ENCODE data around the gene NR2F6.

NR2F6 gene

DNA sequence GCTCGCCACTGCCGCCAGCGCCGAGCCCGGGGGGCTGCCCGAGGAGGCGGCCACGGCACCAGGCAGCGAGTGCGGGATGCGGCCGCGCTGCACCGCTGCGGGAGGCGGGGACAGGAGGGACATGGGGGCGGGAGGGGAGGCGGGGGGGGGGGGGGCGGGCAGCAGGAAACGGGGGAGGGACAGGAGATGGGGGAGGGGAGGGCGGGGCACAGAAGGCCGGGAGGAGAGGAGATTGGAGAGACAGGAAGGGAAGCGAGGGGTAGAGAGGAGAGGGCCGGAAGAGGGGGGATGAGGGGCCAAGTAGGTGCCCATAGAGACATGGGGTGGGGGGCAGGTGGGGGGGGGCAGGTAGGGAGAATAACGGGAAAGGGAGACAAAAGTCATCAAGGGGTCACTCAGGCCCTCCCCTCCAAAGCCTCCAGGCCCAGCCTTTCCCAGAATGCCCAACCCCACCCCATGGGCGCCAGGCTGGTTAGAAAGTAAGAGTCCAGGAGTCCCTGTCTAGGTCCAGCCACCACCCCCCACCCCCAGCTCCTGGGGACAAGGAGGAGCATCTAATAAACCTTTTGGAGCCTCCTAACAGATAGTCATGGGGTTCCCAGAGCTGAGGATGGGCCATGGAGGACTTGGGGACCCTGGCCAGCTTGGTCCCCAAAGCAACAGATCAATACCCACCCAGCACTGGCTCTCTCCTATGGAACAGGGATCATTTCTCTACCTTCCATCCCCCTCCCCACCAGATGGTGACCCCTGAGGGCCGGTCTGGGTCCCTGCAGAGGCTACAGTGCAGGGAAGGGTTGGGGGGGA lies 9.5 kb downstream of the NR2F6 start:
- H3K27ac Mint-ChIP-seq = no peak overlapping the region
- H3K27me3 Mint-ChIP-seq = no peaks in the 10 kb centered on the region

DNA sequence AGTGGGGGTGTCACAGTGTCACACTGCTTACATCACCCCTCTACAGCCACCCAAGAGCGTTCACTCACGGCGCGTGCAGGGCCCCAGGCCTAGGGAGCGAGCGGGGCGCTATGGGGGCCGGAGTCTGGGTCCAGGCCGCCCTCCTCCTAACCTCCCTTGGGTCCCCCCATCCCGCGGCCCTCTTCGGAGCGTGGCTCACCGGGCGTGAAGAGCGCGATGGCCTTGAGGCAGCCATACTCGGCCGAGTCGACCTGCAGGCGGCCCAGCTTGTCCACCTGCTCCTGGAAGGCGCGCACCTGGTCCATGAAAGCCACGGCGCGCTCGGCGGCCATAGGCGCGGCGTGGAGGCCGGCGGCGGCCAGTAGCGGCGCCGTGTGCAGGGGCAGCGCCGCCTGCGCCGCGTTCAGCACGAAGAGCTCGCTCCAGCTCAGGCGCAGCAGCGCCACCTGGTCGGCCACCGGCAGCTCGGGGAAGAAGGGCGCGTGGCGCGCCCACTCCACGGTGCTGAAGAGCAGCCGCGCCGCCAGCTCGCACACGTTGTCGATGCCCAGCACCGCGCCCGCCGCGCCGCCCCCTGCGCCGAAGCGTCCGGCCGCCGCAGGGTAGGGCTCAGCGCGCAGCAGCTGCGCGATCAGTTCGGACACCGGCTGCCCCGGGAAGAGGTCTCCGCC lies 10.3 kb downstream of the NR2F6 start:
- H3K27ac Mint-ChIP-seq = peak overlapping the region; percentile 68
- H3K27me3 Mint-ChIP-seq = no peaks in the 10 kb centered on the region
- peaks cover 3% of the 10 kb centered on the region for H3K36me3 Mint-ChIP-seq (ENCODE audit: low read depth)
- H3K4me1 Mint-ChIP-seq (ENCODE audit: low read depth) = peaks cover 9% of the 10 kb centered on the region
- H3K9me3 Mint-ChIP-seq = no peaks in the 10 kb centered on the region
- H3K4me3 Mint-ChIP-seq = peak overlapping the region; percentile 82

More for the DNA sequence above, 9.5 kb downstream of the NR2F6 start:
- H3K9me3 Mint-ChIP-seq = no peaks in the 10 kb centered on the region
- peaks cover 9% of the 10 kb centered on the region for H3K4me1 Mint-ChIP-seq (ENCODE audit: low read depth)
- peaks cover 3% of the 10 kb centered on the region for H3K36me3 Mint-ChIP-seq (ENCODE audit: low read depth)
- peak overlapping the region; percentile 82 for H3K4me3 Mint-ChIP-seq

DNA sequence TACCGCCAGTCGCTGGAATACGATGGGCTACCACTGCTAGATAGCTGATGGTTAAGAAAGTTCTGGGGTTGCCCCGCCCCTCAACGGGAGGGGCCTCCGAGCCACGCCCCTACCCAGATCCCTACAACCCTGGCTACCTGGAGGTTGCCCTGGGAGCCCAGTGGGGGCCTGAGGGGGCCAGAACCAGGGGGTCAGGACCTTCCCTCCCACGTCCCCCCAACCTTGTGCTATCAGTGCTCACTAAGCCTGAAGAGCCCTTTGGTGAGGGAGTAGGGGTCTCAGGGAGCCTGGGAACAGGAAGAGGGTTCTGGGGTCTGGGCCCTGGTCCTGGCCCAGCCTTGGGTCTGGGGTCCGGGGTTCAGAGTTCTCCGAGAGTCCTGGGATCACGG lies 10.8 kb downstream of the NR2F6 start:
- H3K4me1 Mint-ChIP-seq (ENCODE audit: low read depth) = peaks cover 9% of the 10 kb centered on the region
- H3K27ac Mint-ChIP-seq = peak overlapping the region; percentile 68
- no peaks in the 10 kb centered on the region for H3K27me3 Mint-ChIP-seq
- H3K36me3 Mint-ChIP-seq (ENCODE audit: low read depth) = peaks cover 3% of the 10 kb centered on the region
- H3K9me3 Mint-ChIP-seq = no peaks in the 10 kb centered on the region
- H3K4me3 Mint-ChIP-seq = peak overlapping the region; percentile 82

DNA sequence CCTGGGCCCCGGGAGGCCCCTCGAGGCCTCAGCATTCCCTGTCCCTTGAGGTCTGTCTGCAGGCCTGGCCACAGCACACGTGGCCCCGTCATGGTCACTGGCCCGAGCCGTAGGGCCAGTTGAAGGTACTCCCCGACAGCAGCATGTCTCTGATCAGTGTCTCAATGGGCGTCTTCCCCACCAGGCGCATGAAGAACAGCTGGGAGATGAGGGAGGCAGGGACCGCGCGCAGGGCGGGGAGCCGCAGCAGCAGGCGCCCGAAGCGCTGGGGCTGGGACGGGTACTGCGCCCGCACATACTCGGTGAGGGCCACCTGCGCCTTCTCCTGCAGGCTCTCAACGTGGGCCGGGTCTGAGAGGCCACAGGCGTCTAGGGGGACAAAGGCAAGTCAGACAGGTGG lies 13.5 kb downstream of the NR2F6 start:
- H3K4me1 Mint-ChIP-seq (ENCODE audit: low read depth) = peaks cover 10% of the 10 kb centered on the region
- H3K36me3 Mint-ChIP-seq (ENCODE audit: low read depth) = peaks cover 3% of the 10 kb centered on the region
- H3K4me3 Mint-ChIP-seq = no peak overlapping the region
- H3K9me3 Mint-ChIP-seq = no peaks in the 10 kb centered on the region
- H3K27me3 Mint-ChIP-seq = no peaks in the 10 kb centered on the region
- H3K27ac Mint-ChIP-seq = no peak overlapping the region

DNA sequence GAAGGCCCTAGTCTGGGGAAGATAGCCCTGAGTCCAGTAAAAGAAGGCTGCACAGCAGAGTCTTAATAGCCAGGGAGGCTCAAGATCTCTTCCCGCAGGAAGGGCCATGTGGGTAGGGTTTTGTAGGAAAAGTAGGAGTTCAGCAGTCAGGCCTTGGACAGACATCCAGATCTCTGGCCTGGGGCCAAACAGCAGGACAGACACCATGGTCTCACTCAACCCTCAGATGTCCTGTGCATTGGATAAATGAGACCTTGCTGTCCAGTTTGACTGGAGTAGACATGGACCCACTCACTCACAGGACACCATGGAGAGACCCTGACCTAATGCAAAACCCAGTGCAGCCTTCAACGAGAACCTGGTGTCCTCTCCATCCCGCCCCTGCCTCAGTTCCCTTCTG lies 15.8 kb downstream of the NR2F6 start:
- Mint-ChIP-seq H3K36me3 (ENCODE audit: low read depth) (peaks cover 3% of the 10 kb centered on the region), H3K4me1 (ENCODE audit: low read depth) (peaks cover 14% of the 10 kb centered on the region), H3K9me3 (no peaks in the 10 kb centered on the region), H3K27ac (no peak overlapping the region), H3K27me3 (no peaks in the 10 kb centered on the region), H3K4me3 (no peak overlapping the region)

DNA sequence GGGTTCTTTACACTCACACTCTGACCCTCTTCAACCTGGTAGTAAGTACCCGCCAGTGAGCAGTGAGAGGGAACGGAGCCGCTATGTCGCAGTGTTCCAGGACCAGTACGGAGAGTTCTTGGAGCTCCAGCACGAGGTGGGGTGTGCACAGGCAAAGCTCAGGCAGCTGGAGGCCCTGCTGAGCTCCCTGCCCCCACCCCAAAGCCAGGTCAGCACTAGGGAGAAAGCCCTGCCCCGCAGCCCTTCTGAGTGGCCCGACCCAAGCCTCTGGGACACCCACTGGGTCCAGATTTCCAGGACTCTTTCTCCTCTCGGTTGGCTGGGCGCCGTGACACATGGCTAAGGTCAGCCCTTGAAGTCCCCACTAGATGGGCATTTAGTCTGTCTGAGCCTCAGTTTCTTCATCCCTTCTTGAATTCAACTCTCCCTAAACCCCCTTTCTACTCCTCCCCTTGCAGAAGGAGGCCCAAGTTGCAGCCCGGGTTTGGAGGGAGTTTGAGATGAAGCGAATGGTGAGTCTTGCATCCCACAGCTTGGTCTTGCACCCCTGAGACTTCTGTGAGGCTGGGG lies 17.8 kb downstream of the NR2F6 start:
- Mint-ChIP-seq H3K4me3 (peak overlapping the region; percentile 91), H3K36me3 (ENCODE audit: low read depth) (peaks cover 3% of the 10 kb centered on the region), H3K9me3 (no peaks in the 10 kb centered on the region), H3K4me1 (ENCODE audit: low read depth) (peaks cover 5% of the 10 kb centered on the region), H3K27ac (no peak overlapping the region), H3K27me3 (no peaks in the 10 kb centered on the region)

DNA sequence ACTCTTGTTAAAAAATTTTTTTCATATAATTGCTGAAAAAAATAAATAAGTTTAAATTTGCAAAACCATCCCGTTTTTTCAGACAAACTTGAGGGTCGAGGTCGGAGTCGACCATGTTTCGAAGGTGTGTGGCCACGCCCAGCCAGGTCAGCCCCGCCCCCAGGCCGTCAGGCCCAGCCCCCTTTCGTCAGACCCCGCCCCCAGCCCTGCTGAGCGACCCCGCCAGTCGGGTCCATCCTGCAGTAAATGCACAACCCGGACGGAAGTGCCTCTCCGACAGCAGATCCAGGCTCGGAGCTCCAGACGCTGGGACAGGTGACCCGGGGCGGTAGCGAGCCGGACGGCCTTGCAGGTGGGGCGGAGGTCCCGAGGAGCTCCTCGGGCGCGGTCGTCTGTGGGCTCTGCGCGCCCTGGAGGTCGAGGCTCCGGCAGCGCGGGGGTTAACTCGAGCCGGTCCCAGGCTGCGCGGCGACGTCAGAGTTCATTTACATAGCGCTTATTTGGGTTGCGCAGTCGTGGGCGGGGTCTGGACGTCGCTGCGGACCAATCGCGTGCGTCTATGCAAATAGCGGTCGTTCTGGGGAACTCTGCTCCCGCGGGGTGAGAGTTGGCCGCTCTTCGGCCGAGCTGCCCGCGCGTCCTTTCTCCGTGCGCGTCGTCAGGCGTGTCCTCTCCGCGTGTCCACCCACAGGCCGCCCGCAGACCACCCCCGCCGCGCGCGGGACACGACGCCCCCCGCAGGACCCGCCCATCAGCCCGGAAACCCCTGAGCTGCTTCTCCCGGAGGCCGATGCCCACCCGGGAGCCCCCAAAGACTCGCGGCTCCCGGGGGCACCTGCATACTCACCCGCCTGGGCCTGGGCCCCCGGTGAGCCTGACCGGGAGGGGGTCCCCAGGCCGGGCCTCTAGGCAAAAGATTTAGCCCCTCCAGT lies 19.5 kb downstream of the NR2F6 start, which contains the start of gene OCEL1:
OCEL1 (plus strand) TSS at position 225 of the 932 bp plus-strand sequence; CDS start at position 247, 22 bp downstream.
- Mint-ChIP-seq H3K9me3 (no peaks in the 10 kb centered on the region), H3K4me1 (ENCODE audit: low read depth) (peaks cover 5% of the 10 kb centered on the region), H3K36me3 (ENCODE audit: low read depth) (no peaks in the 10 kb centered on the region)

DNA sequence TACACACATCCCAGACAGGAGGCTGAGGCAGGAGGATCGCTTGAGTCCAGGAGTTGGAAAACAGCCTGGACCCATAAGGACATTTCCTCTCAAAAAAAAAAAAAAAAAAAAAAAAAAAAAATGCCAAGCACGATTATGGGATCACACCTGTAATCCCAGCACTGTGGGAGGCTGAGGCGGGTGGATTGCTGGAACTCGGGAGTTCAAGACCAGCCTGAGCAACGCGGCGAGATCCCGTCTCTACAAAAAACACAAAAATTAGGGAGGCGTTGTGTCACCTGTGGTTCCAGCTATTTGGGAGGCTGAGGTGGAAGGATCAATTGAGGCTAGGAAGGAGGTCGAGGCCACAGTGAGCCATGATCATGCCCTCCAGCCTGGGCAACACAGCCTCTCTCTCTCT lies 20.7 kb downstream of the NR2F6 start:
- no peaks in the 10 kb centered on the region for H3K36me3 Mint-ChIP-seq (ENCODE audit: low read depth)
- H3K27ac Mint-ChIP-seq = no peak overlapping the region
- peak overlapping the region; percentile 37 for H3K4me3 Mint-ChIP-seq
- no peaks in the 10 kb centered on the region for H3K9me3 Mint-ChIP-seq
- peaks cover 5% of the 10 kb centered on the region for H3K4me1 Mint-ChIP-seq (ENCODE audit: low read depth)
- no peaks in the 10 kb centered on the region for H3K27me3 Mint-ChIP-seq

More for the DNA sequence above, 19.5 kb downstream of the NR2F6 start, which contains the start of gene OCEL1:
- H3K27ac Mint-ChIP-seq = peak within 1 kb of the TSS; percentile 89
- H3K4me3 Mint-ChIP-seq = peak within 1 kb of the TSS; percentile 91
- H3K27me3 Mint-ChIP-seq = no peaks in the 10 kb centered on the region

DNA sequence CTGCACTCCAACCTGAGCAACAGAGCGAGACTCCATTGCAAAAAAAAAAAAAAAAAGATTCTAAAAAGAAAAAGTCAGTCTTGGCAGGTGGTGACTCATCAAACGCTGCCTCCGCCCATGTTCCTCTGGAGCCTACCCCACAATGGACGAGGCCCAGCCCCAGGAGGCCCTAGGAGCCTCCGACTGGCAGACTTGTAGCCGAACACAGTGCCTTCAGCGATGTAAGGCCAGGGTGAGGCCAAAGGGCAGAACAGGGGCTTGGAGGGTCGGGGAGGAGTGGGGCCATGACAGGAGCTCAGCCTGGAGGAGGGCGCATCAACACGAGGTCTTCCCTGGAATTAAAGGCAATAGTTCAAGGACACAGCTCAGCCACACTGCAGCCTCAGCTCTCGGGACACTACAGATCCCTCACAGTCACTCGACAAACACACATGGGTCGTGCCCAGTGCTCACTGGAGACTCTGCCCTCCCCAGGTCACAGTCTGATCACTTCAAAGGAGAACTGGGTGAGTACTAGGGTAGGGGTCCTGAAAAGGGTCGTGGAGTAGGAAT lies 25.4 kb downstream of the NR2F6 start:
- no peaks in the 10 kb centered on the region for H3K9me3 Mint-ChIP-seq
- no peak overlapping the region for H3K27ac Mint-ChIP-seq
- H3K36me3 Mint-ChIP-seq (ENCODE audit: low read depth) = peaks cover 27% of the 10 kb centered on the region
- H3K27me3 Mint-ChIP-seq = no peaks in the 10 kb centered on the region
- H3K4me1 Mint-ChIP-seq (ENCODE audit: low read depth) = peaks cover 16% of the 10 kb centered on the region
- no peak overlapping the region for H3K4me3 Mint-ChIP-seq

DNA sequence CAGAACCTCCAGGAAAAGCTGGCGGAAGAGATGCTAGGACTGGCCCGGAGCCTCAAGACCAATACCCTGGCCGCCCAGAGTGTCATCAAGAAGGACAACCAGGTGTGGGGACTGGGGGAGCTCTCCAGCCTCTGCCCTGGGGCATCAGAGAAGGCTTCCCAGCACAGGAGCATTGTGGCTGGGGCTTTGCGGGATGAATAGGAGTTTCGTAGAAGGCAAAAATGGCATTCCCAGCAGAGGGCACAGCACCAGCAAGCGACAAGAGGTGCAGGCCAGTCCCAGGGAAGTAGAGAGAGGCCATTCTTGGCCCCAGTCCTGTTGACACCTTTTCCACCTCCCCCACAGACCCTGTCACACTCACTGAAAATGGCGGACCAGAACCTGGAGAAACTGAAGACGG lies 26.4 kb downstream of the NR2F6 start:
- no peaks in the 10 kb centered on the region for H3K27me3 Mint-ChIP-seq
- no peak overlapping the region for H3K4me3 Mint-ChIP-seq
- peaks cover 25% of the 10 kb centered on the region for H3K4me1 Mint-ChIP-seq (ENCODE audit: low read depth)
- H3K9me3 Mint-ChIP-seq = no peaks in the 10 kb centered on the region
- H3K36me3 Mint-ChIP-seq (ENCODE audit: low read depth) = peaks cover 27% of the 10 kb centered on the region
- H3K27ac Mint-ChIP-seq = no peak overlapping the region

DNA sequence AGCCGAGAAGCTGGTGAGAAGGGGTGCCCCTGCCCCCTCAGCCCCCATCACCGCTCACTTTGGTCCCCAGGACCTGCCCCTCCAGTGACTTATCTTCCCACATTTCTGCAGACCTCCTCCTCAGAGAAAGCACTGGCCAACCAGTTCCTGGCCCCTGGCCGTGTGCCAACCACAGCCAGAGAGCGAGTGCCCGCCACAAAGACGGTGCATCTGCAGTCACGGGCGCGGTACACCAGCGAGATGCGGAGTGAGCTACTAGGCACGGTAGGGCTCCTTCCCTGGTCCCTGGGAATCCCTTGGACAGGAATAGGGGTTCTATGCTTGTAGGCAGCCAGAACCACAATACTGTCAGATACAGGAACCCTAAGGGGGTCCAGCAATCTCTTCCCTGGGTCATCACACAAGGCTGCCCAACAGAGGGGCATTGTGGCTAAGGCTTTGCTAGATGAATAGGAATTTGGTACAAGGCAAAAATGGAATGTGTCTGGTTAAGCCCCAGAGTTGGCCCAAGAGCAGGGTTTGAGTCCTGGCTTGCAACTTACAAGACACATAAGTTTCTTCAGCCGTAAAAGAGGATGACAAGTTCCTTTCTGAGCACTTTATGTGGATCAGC lies 29.6 kb downstream of the NR2F6 start:
- peak overlapping the region; percentile 89 for H3K4me3 Mint-ChIP-seq
- no peaks in the 10 kb centered on the region for H3K9me3 Mint-ChIP-seq
- peak overlapping the region; percentile 55 for H3K27ac Mint-ChIP-seq
- peaks cover 32% of the 10 kb centered on the region for H3K36me3 Mint-ChIP-seq (ENCODE audit: low read depth)
- H3K4me1 Mint-ChIP-seq (ENCODE audit: low read depth) = peaks cover 26% of the 10 kb centered on the region
- H3K27me3 Mint-ChIP-seq = no peaks in the 10 kb centered on the region

DNA sequence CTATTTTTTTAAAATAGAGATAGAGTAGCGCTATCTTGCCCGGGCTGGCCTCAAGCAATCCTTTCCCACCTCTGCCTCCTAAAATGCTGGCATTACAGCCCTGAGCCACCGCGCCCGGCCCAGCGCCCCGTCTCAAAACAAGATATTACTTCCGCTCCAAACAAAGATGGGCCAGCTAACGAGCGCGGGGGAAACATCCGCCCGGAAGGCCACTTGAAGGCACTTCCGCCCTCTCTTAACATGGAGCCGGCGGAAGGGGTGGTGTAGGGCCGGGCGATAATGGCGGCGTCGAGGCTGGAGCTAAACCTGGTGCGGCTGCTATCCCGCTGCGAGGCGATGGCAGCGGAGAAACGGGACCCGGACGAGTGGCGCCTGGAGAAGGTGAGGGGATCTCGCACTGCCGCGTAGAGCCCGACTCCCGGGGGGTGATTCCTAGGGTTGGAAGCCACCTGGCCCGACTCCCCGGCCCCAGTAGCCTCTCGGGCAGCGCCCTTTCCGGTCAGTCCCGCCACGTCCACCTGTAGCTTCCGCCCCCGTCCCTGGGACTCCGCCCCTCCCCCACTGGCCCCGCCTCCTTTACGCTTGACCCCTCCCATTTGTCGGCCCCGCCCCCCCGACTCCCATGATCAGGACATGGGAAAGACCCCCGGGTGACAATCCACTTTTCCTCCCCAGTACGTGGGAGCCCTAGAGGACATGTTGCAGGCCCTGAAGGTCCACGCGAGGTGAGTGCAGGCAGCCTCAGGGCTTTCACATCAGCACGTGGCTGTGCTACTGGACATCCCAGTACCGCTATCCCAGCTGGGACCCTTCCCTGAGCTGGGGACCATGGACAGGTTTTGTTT lies 30.4 kb downstream of the NR2F6 start, which contains the start of gene USE1:
USE1 (plus strand) TSS at position 231 of the 845 bp plus-strand sequence; CDS start at position 280, 49 bp downstream.
- Mint-ChIP-seq H3K27ac (peak within 1 kb of the TSS; percentile 93), H3K4me3 (peak within 1 kb of the TSS; percentile 89), H3K4me1 (ENCODE audit: low read depth) (peaks cover 26% of the 10 kb centered on the region)

DNA sequence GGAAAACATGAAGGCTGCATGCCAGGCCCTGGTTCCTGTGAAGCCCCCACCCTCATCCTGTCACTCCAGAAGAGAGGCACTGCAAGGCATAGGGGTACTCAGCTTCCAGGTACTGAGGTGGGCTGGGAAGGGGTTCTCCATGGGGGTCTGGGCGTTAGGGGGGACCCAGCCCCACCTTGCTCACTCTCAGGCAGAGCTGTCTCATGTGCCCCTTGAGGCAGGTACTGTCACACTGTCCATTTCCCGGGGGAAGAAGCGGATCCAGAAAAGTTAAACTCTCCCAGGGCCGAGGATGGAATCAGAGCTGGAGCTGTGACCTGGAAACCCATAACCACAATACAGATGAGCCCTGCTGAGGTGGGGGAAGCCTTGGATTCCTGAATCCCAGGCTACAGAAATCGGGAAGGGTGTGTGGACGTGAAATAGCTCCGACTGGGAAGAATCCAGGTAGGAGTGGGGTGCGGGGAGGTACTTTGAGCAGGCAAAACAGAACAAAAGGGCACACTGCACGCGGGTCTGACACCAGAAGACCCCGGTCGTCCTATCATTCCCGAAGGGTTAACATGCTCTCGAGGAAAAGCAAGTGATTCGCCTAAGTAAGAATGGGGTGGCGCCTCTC lies 31.1 kb downstream of the NR2F6 start:
- Mint-ChIP-seq H3K27ac (peak overlapping the region; percentile 93), H3K9me3 (no peaks in the 10 kb centered on the region), H3K4me3 (peak overlapping the region; percentile 89), H3K36me3 (ENCODE audit: low read depth) (peaks cover 32% of the 10 kb centered on the region), H3K4me1 (ENCODE audit: low read depth) (peaks cover 32% of the 10 kb centered on the region), H3K27me3 (no peaks in the 10 kb centered on the region)

More for the DNA sequence above, 30.4 kb downstream of the NR2F6 start, which contains the start of gene USE1:
- H3K27me3 Mint-ChIP-seq = no peaks in the 10 kb centered on the region
- no peaks in the 10 kb centered on the region for H3K9me3 Mint-ChIP-seq
- H3K36me3 Mint-ChIP-seq (ENCODE audit: low read depth) = peaks cover 32% of the 10 kb centered on the region
